ENCODE results near the gene KCNJ4.

KCNJ4 gene

DNA sequence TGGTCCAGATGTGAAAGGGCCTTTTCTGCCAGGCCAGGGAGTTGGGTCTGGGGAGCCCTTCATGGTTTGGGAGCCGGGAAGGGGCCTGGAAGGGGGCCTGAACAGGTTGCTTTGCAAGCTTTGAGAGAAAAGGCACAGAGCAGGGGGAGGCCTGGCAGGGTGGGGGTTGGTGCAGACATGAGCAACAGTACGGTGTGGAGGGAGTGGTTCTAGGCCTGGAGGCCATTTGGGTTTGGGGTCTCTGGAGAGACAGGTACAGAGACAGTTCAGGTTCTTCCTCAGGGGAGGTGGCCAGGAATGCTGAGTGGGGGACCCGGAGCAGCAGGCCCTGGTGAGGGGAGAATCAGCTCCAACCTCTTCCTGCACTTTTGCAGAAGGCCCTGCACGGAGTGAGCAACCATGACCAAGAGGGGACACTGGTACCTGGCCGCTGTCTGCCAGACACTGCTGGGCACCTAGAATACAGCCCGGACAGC is 14.3 kb upstream of the KCNJ4 start:
- no peak for DNase-seq

DNA sequence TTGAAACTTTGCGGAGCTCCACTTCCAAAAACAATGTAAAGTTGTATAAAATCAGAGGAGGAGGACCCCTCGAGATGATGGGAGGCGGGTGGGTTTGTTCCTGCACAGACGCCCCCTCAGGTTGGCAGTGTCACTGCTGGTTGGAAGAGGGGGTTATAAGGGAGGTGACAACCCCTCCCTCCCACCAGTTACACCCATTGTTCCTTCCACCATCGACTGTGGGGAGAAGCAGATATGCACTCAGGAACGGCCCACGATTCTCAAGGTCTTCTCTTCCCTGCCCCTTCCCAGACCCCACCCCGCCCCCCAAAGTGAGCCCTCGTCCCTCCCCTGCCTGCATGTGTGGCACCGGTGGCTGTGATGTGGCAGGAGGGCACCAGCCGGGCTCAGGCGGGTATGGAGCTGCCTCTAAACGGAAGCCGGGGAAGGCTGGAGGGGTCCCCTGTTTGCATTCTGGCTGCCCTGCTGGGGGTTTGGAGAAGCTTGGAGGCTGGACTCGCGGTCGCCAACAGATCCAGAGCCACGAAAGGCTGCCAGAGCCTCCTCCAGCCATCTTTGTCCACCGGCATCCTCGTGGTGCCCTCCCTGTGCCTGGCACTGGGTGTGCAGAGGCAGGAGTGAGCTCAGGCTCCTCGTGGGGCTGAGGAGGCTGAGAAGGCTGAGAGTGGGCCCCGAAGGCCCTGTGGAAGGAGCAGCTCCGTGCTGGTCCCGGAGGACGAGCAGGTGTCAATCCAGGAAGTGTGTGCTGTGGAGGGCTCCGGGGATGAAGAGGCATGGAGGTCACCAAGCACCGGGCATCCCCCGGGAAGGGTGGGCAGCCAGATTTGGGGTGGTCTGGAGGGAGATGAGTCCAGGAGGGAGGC is 13.7 kb upstream of the KCNJ4 start:
- no peak for DNase-seq

DNA sequence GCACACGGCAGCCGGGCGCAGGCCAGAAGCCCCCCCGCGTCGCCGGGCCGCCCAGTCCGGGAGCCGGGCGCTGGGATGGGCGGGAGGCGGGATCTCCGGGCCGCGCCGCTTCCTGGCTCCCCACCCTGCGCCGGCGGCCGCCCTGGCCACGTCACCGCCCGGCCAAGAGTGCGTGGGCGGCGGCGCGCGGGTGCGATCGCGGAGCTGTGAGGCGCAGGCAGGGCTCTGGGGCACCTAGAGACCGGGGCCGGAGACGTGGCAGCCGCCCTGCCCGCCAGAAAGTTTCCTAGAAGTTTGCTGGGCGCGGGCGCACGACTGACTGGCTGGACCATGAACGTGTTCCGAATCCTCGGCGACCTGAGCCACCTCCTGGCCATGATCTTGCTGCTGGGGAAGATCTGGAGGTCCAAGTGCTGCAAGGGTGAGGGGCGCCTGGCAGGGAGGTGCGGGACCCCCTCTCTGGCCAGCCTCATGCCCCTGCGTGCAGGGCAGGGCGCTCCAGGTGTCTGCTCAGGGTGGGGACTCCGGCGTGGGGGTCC is 13.0 kb upstream of the KCNJ4 start, which contains the start of gene KDELR3:
KDELR3 (plus strand) TSS at position 193 of the 539 bp plus-strand sequence; CDS start at position 331, 138 bp downstream.
- peak; percentile 55 for DNase-seq

DNA sequence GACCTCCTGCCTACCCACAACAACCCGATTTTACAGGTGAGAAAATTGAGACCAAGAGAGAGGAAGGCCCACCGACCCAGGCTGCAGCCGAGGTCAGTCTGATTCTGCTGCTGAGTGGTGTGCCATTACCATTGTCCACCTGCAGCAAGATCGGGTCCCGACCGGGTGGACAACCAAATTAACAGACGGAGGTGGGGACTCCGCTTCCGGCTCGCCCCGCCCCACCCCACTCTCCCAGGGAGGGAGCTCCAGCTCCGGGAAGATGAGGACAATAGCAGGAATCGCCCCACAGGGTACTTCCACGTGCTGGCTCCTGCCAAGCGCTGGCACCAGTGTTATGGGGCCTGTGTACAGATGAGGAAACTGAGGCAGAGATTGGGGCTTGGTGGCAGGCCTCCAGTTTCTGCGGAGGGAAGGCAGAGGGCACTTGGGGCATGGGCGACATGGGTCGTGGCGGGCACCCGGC is 12.5 kb upstream of the KCNJ4 start:
- no peak for DNase-seq

GRCh38 chr22:38465673-38466490 is 10.9 kb upstream of the KCNJ4 start:
- no peak for DNase-seq

- no peak for DNase-seq
These were observed 10.1 kb upstream of the KCNJ4 start for GRCh38 chr22:38464992-38465672.

DNA sequence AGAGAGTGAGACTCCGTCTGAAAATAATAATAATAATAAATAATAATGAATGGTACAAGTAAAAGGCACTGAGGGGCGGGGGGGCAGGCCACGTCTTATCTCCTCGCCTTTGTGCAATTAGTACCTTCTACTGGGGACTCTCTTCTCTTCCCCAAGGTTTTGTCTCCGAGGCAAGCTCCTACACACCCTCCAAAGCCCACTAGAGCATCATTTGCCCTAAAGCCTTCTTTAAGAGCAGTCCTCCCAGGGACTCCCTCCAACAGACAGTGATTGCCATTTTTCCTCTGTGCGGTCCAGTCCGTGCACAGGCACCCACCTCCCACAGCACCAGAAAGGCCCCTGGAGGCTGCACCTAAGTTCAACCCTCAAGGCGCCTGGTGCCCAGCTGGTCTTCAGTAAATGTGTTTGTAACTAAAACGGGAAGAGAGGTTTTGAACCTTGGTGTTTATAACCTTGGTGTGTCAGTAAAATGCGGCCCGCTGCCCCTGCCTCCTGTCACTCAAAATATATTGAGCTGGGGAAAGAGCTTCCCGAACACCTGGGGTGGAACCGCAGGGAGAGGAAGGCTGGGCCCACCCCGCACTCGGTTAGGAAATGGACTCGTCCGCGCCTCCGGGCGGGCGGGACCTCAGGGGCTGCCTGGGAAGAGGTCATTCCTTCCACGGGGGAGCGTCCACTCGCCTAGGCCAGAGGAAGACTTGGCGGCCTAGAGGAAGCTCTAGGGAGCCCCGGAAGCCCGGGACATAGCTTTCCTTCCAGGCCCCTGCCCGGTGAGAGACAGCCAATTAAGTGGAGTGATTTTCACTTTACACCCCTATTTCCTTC is 8.2 kb upstream of the KCNJ4 start:
- no peak for DNase-seq

- DNase-seq, result peak; percentile 63
These were observed 6.5 kb upstream of the KCNJ4 start for GRCh38 chr22:38461414-38462081.

GRCh38 chr22:38461057-38461413 is 6.0 kb upstream of the KCNJ4 start:
- DNase-seq, result no peak

DNA sequence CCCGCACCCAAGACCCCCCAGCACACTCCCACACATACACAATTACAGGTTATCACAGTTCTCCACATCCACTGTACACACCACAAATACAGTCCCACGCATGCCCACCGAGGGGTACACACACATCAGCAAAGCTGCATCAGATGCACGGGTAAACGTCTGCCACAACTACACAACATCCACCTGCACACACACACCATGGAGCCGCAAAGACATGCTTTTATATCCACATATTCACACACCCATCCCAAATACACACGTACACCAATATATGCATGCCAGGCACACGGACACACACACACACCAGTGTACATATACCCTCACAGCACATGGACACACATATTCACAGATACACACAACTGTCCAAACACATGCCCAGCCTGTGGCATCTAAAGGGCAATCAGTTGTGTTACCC is 5.4 kb upstream of the KCNJ4 start:
- no peak for DNase-seq

DNA sequence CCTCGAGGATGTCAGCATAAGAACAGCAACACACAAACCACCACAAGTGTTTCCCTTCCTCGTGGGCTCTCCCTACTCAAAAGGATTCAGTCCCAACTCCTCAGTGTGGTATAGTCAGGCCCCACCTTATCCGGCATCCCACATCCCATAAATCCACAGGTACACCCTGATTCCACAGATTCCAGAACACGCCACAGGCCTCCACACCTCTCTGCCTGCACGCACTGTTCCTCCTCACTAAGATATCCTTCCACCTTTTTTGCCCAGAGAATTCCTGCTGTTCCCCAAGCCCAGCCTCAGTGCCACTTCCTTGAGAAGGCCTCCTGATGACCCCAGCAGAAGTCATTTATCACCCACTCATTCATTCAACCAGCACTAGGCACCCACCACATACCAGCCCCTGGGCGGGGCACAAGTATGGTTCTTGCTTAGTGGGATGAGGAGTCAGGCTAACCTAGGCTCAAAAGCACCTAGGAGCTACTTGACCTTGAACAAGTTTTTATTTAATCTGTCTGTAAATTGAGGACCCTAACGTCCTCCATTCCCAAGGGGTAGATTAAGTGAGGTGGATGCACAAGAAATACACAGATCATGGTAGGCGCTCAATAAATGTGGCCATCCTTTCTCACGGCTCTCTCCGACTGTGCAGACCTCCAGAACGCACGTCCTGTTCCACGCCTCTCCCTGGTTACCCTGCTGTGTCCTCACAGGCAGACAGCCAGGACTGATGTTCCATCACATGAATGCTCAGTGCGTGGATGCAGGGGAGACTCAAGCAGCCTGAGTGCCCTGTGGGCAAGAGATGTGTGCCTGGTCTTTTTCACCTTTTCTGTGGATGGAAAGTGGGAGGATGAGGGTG is 2.1 kb upstream of the KCNJ4 start:
- DNase-seq, result no peak

GRCh38 chr22:38456272-38456835 is 1.4 kb upstream of the KCNJ4 start:
- DNase-seq, result no peak

DNA sequence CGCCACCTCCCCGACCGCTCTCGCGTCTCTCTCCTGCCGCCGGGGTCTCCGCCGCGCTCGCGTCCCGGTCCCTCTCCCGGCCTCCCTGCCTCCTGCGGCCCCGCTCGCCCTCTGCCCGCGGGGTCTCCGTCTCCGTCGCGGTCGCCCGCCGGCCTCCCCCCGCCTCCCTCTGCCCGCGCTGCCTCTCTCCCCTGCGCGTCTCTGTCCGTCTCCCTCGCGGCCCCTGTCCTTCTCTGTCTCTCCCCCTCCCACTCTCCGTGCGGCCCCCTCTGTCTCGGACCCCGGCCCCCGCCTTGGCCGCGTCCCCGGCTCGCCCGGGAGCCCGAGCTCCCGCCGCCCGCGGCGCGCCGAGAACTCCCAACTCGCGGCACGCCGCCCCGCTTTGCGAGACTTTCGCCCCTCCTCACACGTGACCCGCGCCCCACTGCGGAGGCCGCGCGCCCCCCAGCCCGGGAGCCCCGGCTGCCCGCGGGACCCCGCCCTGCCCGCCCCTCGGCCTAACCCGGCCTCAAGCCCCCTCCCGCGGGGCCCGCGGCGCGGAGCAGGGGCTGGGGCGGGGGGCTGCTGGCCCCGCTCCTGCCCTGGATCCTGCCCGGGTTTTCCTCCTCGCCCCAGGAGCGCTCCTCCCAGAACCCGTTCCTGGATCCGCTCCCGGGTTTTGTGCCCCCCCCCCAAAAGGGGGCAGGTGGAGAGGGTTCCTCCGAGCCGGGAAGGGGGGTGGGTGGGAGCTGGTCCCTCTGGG is 702 bp upstream of the KCNJ4 start:
- DNase-seq, result no peak

DNA sequence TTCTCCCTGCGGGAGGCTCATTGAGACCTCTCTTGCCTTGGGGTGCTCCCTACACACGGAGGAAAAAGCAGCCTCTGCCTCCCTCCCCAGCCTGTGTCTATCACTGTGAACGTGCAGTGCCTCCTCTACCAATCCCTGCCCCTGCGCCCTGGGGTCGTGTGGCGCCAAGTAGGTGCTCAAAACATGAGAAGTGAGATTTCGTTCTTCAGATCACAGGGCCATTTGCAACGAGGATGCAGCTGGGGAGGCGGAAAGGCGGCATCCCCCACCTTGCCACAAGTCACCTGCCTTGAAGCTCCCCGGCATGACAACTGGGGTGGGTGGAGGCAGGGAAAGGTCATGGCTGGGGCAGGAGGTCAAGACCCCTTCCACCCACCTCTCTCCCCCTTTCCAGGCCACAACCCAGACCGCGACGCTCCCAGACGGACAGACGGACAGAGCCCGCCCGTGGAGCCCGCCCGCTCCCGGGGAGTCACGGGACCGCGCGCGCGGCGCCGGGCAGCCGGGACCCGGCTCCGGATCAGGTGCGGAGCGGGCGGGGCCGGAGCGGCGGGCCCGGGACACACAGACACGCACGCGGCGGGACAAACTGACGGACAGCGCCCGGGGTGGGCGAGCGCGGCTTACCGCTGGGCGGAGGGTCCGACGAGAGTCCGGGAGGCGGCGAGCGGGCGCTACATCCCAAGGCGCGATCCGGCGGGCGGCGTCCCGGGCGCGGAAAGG is 485 bp downstream of the KCNJ4 start:
- no peak for DNase-seq

DNA sequence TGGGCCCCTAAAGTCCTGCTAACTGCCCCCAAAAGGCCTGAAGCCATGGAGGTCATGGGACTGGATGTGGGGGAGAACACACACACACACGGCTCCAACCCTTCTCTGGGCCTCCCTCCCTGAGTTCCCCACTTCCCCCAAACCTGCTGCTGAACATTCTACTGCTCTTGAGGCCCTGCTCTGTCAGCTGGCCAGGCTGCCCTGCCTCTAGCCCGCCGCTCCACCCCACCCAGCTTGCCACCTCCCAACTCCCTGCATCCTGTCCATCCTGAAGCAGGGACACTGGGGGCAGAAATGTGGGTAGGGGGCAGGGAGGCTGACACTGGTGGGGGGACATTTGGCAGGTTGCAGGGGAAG is 1.0 kb downstream of the KCNJ4 start:
- DNase-seq, result no peak

DNA sequence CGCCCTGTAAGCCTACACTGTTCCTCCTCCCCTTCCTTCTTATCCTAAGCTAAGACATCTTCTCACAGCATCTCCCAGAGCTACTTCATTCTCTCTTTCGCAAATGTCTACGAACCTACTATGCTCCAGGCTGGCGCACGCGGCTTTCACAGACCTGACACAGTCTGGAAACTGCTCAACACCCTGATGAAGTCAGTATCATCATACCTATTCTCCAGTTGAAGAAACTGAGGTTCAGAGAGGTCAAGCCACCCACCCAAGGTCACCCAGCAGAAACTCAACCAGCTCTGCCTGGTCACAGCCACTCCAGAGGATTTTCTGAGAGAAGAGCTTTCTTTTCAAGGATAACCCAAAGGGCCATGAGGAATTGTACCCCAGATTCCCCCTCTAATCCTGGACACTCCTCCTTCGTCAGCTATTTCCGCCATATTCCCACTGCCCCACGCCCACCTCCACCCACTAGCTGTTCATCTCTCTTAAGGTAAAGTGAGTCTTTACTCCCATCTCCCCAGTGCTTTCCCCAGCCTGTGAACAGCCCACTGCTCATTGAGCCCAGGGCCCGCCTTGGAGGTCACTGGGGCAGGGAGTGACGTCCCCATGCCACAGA is 1.8 kb downstream of the KCNJ4 start:
- no peak for DNase-seq

- DNase-seq, result no peak
These were observed 2.5 kb downstream of the KCNJ4 start for GRCh38 chr22:38452373-38453065.

DNA sequence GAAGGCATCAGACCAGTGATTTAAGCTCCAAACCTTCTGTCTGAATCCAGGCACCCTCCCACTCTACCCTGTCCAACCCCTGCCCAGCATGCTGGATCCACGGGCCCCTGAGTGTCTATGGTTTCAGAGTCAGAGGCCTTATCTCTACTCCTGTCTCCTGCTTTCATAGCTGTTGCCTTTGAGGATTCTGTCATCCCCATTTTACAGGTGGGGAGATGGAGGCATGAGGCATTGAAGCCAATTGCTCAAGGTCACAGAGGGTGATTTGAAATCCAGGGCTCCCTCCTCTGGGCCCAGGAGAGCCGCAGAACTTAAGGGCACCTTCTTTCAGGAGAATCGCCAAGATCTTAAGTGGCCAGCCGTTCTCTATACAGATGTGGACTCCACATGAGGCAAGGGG is 3.1 kb downstream of the KCNJ4 start:
- no peak for DNase-seq
